ENCODE measurements around the gene SFTPB.

GRCh38 chr2:85672456-85672855, 4.5 kb upstream of the SFTPB start:
- TF ChIP-seq EZH2 (IDR thresholded peaks at IDR 0.05; ENCODE audit: borderline replicate concordance, insufficient read depth, low read length, poor library complexity, severe bottlenecking) = no peak
- TF ChIP-seq CTCF (IDR thresholded peaks at IDR 0.05; ENCODE audit: poor library complexity, severe bottlenecking) = no peak
- TF ChIP-seq TAF1 (IDR thresholded peaks at IDR 0.05; ENCODE audit: low read depth) = no peak
- TF ChIP-seq POLR2AphosphoS5 (IDR thresholded peaks at IDR 0.05) = no peak
